ENCODE measurements around the gene LRRC26. TPM values are rescaled to one million over a fixed set of nuclear protein-coding genes. Genes with fewer than 3 reads are reported as not detected.

The LRRC26 gene
- polyA plus RNA-seq, 1 experiment, result not detected

Small RNA genes lying within 50 kb of the gene (small RNA-seq; reads per million reads assigned to genes)
- gene MIR3621 (ENCODE audit: insufficient read length, low read depth, low replicate concordance), result not detected

Other genes with a start within 250 kb of the LRRC26 start
- 46.9 and 71.9 TPM in 2 replicates for gene FBXW5, start 225.3 kb downstream of the LRRC26 start, polyA plus RNA-seq (2011; rRNA removed)
- 0.48 and 0.60 TPM in 2 replicates for gene C8G, start 224.8 kb downstream of the LRRC26 start, polyA plus RNA-seq (2011; rRNA removed)
- gene LCN12, start 217.8 kb downstream of the LRRC26 start, polyA plus RNA-seq (2011; rRNA removed), result 0.36 and 0.40 TPM in 2 replicates
- 0.31 and 0.58 TPM in 2 replicates for gene PTGDS, start 192.5 kb downstream of the LRRC26 start, polyA plus RNA-seq (2011; rRNA removed)
- 0.01 and 0.06 TPM in 2 replicates for gene LCNL1, start 187.1 kb downstream of the LRRC26 start, polyA plus RNA-seq (2011; rRNA removed)
- gene PAXX, start 177.6 kb downstream of the LRRC26 start, polyA plus RNA-seq (2011; rRNA removed), result 10.3 and 11.8 TPM in 2 replicates
- 3.9 and 4.0 TPM in 2 replicates for gene CLIC3, start 173.5 kb downstream of the LRRC26 start, polyA plus RNA-seq (2011; rRNA removed)
- gene ABCA2, start 141.8 kb downstream of the LRRC26 start, polyA plus RNA-seq (2011; rRNA removed), result 8.7 and 16.0 TPM in 2 replicates
- gene FUT7, start 138.0 kb downstream of the LRRC26 start, polyA plus RNA-seq (2011; rRNA removed), result not detected in 2 replicates
- gene NPDC1, start 123.9 kb downstream of the LRRC26 start, polyA plus RNA-seq (2011; rRNA removed), result 21.8 and 31.9 TPM in 2 replicates
- not detected in 2 replicates for gene ENTPD2, start 116.0 kb downstream of the LRRC26 start, polyA plus RNA-seq (2011; rRNA removed)
- 5.1 and 8.6 TPM in 2 replicates for gene SAPCD2, start 99.5 kb downstream of the LRRC26 start, polyA plus RNA-seq (2011; rRNA removed)
- gene UAP1L1, start 92.5 kb downstream of the LRRC26 start, polyA plus RNA-seq (2011; rRNA removed), result 2.8 and 5.6 TPM in 2 replicates
- 53.0 and 80.0 TPM in 2 replicates for gene MAN1B1, start 83.1 kb downstream of the LRRC26 start, polyA plus RNA-seq (2011; rRNA removed)
- 66.7 and 94.4 TPM in 2 replicates for gene DPP7, start 55.3 kb downstream of the LRRC26 start, polyA plus RNA-seq (2011; rRNA removed)
- gene GRIN1, start 30.9 kb downstream of the LRRC26 start, polyA plus RNA-seq (2011; rRNA removed), result 0.04 and 0.10 TPM in 2 replicates
- not detected in 2 replicates for gene TMEM210, start 2.0 kb upstream of the LRRC26 start, polyA plus RNA-seq (2011; rRNA removed)
- 14.6 and 25.5 TPM in 2 replicates for gene ANAPC2, start 18.5 kb upstream of the LRRC26 start, polyA plus RNA-seq (2011; rRNA removed)
- 53.8 and 81.4 TPM in 2 replicates for gene SSNA1, start 18.6 kb upstream of the LRRC26 start, polyA plus RNA-seq (2011; rRNA removed)
- gene TPRN, start 30.7 kb upstream of the LRRC26 start, polyA plus RNA-seq (2011; rRNA removed), result 2.9 and 3.5 TPM in 2 replicates
- 37.8 and 43.8 TPM in 2 replicates for gene TMEM203, start 35.6 kb upstream of the LRRC26 start, polyA plus RNA-seq (2011; rRNA removed)
- 4.4 and 7.1 TPM in 2 replicates for gene NDOR1, start 35.6 kb upstream of the LRRC26 start, polyA plus RNA-seq (2011; rRNA removed)
- gene RNF208, start 52.2 kb upstream of the LRRC26 start, polyA plus RNA-seq (2011; rRNA removed), result 0.26 and 0.39 TPM in 2 replicates
- gene CYSRT1, start 55.1 kb upstream of the LRRC26 start, polyA plus RNA-seq (2011; rRNA removed), result 0.58 and 0.74 TPM in 2 replicates
- gene RNF224, start 57.5 kb upstream of the LRRC26 start, polyA plus RNA-seq (2011; rRNA removed), result not detected in 2 replicates
- not detected in 2 replicates for gene SLC34A3, start 60.9 kb upstream of the LRRC26 start, polyA plus RNA-seq (2011; rRNA removed)
- gene TUBB4B, start 71.2 kb upstream of the LRRC26 start, polyA plus RNA-seq (2011; rRNA removed), result 263 and 385 TPM in 2 replicates
- gene STPG3, start 81.2 kb upstream of the LRRC26 start, polyA plus RNA-seq (2011; rRNA removed), result not detected in 2 replicates
- gene NELFB, start 85.3 kb upstream of the LRRC26 start, polyA plus RNA-seq (2011; rRNA removed), result 26.6 and 51.9 TPM in 2 replicates
- 16.9 and 23.8 TPM in 2 replicates for gene TOR4A, start 107.7 kb upstream of the LRRC26 start, polyA plus RNA-seq (2011; rRNA removed)
- 0.17 TPM in 2 replicates for gene NRARP, start 132.2 kb upstream of the LRRC26 start, polyA plus RNA-seq (2011; rRNA removed)